Gastrocnemius medialis (tissue), 4 donors: ENCODE data around the gene WNT9A. TPM values are rescaled to one million over a fixed set of nuclear protein-coding genes. Genes with fewer than 3 reads are reported as not detected.
A peak's percentile ranks its signal among the peaks of the same experiment; 100 is the strongest.

Experiments used
- ATAC-seq, 2 donors: fragments of 150-250 bp; one replicate each; pipeline ENCODE4 v1.9.1; 2016
- DNase-seq, 2 donors: peaks; one replicate each; pipeline ENCODE4 v3.0.0-alpha.2; 2019
- H3K27ac ChIP-seq, 4 donors: fragments of 200-600 bp; sonication (generic); 1 replicate in 1 of 4; 2 replicates in 3 of 4; pipeline ENCODE4 v1.5.1; 2016 to 2018; ENCODE audit warnings: mild to moderate bottlenecking in 2 of 4, moderate library complexity in 1 of 4
- H3K27me3 ChIP-seq, 3 donors: fragments of 200-600 bp; sonication (generic) in 2 of 3; 1 replicate in 1 of 3; 2 replicates in 2 of 3; pipeline versions ENCODE4 v1.5.1 to v1.6.0; 2016 to 2019; ENCODE audit warnings: mild to moderate bottlenecking in 1 of 3, moderate library complexity in 1 of 3
- H3K36me3 ChIP-seq, 2 donors: fragments of 200-600 bp; sonication (generic) in 1 of 2; one replicate each; pipeline ENCODE4 v1.5.1; 2017 to 2018
- H3K4me1 ChIP-seq, 2 donors: fragments of 200-600 bp; sonication (generic) in 1 of 2; one replicate each; pipeline ENCODE4 v1.5.1; 2016 to 2017; ENCODE audit warnings: mild to moderate bottlenecking in 2 of 2
- H3K4me3 ChIP-seq, 4 donors: fragments of 200-600 bp; sonication (generic) in 3 of 4; 1 replicate in 1 of 4; 2 replicates in 3 of 4; pipeline ENCODE4 v1.5.1; 2016 to 2019; ENCODE audit warnings: mild to moderate bottlenecking in 2 of 4
- H3K9me3 ChIP-seq, 3 donors: fragments of 200-600 bp; sonication (generic) in 2 of 3; 1 replicate in 1 of 3; 2 replicates in 2 of 3; pipeline ENCODE4 v1.5.1; 2016 to 2019
- CTCF ChIP-seq, 5 experiments: fragments of 450-650 bp in 3 of 5; fragments of 200-600 bp in 2 of 5; sonication (generic) in 2 of 5; IDR thresholded peaks in 4 of 5; conservative IDR thresholded peaks in 1 of 5; 1 replicate in 4 of 5; 2 replicates in 1 of 5; pipeline ENCODE4 v1.5.1; 2016 to 2019; ENCODE audit warnings: antibody characterized with exemption in 5 of 5, mild to moderate bottlenecking in 3 of 5, moderate library complexity in 3 of 5
- POLR2A ChIP-seq, 2 donors: fragments of 450-650 bp; IDR thresholded peaks; one replicate each; pipeline ENCODE4 v1.6.1; 2017; ENCODE audit warnings: antibody characterized with exemption in 2 of 2, mild to moderate bottlenecking in 2 of 2, moderate library complexity in 2 of 2
- in situ Hi-C, 4 donors: fragments of 200-750 bp; cut with MboI; loops; one replicate each; pipeline versions ENCODE4 v1.15.0 to v1.8.0; 2017; ENCODE audit warnings: low sequenced_read_pairs in 4 of 4
- intact Hi-C: fragments of 100-400 bp; cut with DNase I; formaldehyde crosslinking; loops from one replicate; pipeline ENCODE4 v1.15.1; 2023; ENCODE audit warnings: low total_unique reads
- total RNA-seq, 4 donors: library from RNA; depleted of rRNA; stranded (reverse); fragments of >200 nt; gene quantifications; one replicate each; pipeline versions ENCODE4 v1.1.0 to v1.2.3, GENCODE V29; 2016

WNT9A gene
- total RNA-seq, 4 donors from 2014 or later = 6.8 to 29.4 (median 15.5) TPM

- no peak for DNase-seq
- intact Hi-C loops (no loop called here), in situ Hi-C loops (loop anchor here (5.0 to 25.0 kb wide), 6 partner anchors 176 to 466 kb away; no protein-coding TSS in a partner anchor)
- TF ChIP-seq CTCF (IDR thresholded peaks at IDR 0.05 in 4 of 5, conservative IDR thresholded peaks at IDR 0.05 in 1 of 5) = no peak
- Histone ChIP-seq H3K4me1 (peaks cover 7 to 16% of the 10 kb centered on the region in 2 donors), H3K4me3 (no peak overlapping the region), H3K36me3 (no peaks in the 10 kb centered on the region), H3K27ac (no peak overlapping the region), H3K9me3 (peaks cover 0 to 3% (median 0%) of the 10 kb centered on the region in 3 donors), H3K27me3 (peaks cover 0 to 5% (median 4%) of the 10 kb centered on the region in 3 donors)
- ATAC-seq = no peak
Measured at GRCh38 chr1:227950735-227951346, 3.1 kb upstream of the WNT9A start.

- in situ Hi-C loops (loop anchor here (5.0 to 25.0 kb wide), 6 partner anchors 175 to 465 kb away; no protein-coding TSS in a partner anchor), intact Hi-C loops (loop anchor here (5.0 to 10.0 kb wide), 3 partner anchors 135 to 1675 kb away; partner anchors contain the start of genes ARF1, COQ8A, TAF5L and URB2)
- H3K27ac ChIP-seq = no peak overlapping the region
- H3K4me1 ChIP-seq = peaks cover 14 to 23% of the 10 kb centered on the region in 2 donors
- TF ChIP-seq CTCF (IDR thresholded peaks at IDR 0.05 in 4 of 5, conservative IDR thresholded peaks at IDR 0.05 in 1 of 5) (no peak), POLR2A (IDR thresholded peaks at IDR 0.05) (no peak)
- DNase-seq (no peak), ATAC-seq (no peak)
- H3K27me3 ChIP-seq = no peaks in the 10 kb centered on the region
- H3K36me3 ChIP-seq = no peaks in the 10 kb centered on the region
- no peak overlapping the region for H3K4me3 ChIP-seq
- H3K9me3 ChIP-seq = no peaks in the 10 kb centered on the region
Measured at GRCh38 chr1:227949954-227950734, 2.4 kb upstream of the WNT9A start.

- DNase-seq = no peak
- TF ChIP-seq CTCF (IDR thresholded peaks at IDR 0.05 in 4 of 5, conservative IDR thresholded peaks at IDR 0.05 in 1 of 5) = no peak
- no peak for TF ChIP-seq POLR2A (IDR thresholded peaks at IDR 0.05)
- H3K4me3 ChIP-seq = no peak overlapping the region
- H3K4me1 ChIP-seq = peaks cover 21 to 30% of the 10 kb centered on the region in 2 donors
- ATAC-seq = no peak
- H3K9me3 ChIP-seq = no peaks in the 10 kb centered on the region
- intact Hi-C loops = loop anchor here (5.0 to 10.0 kb wide), 3 partner anchors 135 to 1675 kb away; partner anchors contain the start of genes ARF1, COQ8A, TAF5L and URB2
- no peaks in the 10 kb centered on the region for H3K27me3 ChIP-seq
- in situ Hi-C loops = no loop called here
- no peak overlapping the region for H3K27ac ChIP-seq
- no peaks in the 10 kb centered on the region for H3K36me3 ChIP-seq
Measured at GRCh38 chr1:227949341-227949921, 1.7 kb upstream of the WNT9A start.

- TF ChIP-seq POLR2A (IDR thresholded peaks at IDR 0.05) = no peak
- no peak for TF ChIP-seq CTCF (IDR thresholded peaks at IDR 0.05 in 4 of 5, conservative IDR thresholded peaks at IDR 0.05 in 1 of 5)
- Histone ChIP-seq H3K4me3 (peak overlapping the region; percentile 63 to 75 (median 70)), H3K4me1 (peaks cover 27 to 31% of the 10 kb centered on the region in 2 donors), H3K36me3 (no peaks in the 10 kb centered on the region), H3K9me3 (no peaks in the 10 kb centered on the region), H3K27me3 (no peaks in the 10 kb centered on the region), H3K27ac (peak overlapping the region; percentile 83 to 97 (median 88))
- ATAC-seq = no peak
- in situ Hi-C loops = no loop called here
- DNase-seq = peak in 1 of 2 donors; percentile 13
- intact Hi-C loops = loop anchor here (5.0 to 10.0 kb wide), 3 partner anchors 136 to 1676 kb away; partner anchors contain the start of genes ARF1, COQ8A, TAF5L and URB2
Measured at GRCh38 chr1:227948493-227949260, 945 bp upstream of the WNT9A start.
